GM12892 (cell line): ENCODE measurements around the gene SHROOM3.

Source experiments
- POLR2A ChIP-seq: IDR thresholded peaks from 2 replicates; pipeline ENCODE4 v1.6.1; 2011; ENCODE audit warnings: low read depth, low read length, control low read depth
- POLR2AphosphoS5 ChIP-seq: IDR thresholded peaks from 2 replicates; pipeline ENCODE4 v1.6.1; 2011; ENCODE audit warnings: low read depth, low read length, control low read depth

DNA sequence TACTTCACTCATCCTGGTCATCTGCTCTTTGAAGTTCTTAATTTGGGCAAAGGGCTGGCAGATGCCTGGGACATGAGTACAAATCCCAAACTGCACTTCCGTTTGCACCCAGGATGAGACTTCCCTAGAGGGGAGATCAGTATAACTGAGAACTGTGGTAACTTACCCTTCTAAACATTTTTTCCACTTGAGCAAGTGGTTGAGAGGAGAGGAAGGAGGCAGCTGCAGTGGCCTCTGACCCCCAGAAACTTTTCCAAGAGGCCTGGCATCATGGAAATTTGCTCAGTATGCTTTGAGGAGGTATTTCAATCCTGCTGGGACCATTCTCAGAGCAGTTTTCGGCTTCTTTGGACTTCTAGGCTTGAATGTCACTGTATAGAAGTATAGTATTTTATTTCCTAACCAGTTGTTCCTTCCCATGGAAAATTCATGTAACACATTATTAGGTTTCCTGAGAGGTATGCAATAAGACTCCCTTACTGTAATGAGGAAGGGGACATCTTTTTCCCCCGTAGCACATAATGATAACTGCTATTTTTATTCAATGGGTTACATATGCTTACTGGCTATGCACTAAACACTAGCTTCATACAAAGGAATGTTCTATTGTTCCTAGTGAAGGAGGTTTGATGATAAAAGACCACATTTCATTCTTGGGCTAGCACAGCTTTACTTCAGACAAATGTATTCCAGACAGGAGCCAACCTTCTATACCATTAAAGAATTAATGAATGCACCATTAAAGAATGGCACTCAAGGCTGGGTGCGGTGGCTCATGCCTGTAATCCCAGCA is 129.3 kb downstream of the SHROOM3 start:
- TF ChIP-seq POLR2AphosphoS5 (no peak), POLR2A (no peak)
